IPS DF 6.9 (cell line): ENCODE data around the gene NIPSNAP3A.
"Not testable (repeated sequence)": the region's sequence is repeated elsewhere in the genome, so short reads cannot be mapped to it uniquely, and the experiment has no call there.

Experiments used
- DNase-seq: peaks from one replicate; pipeline ENCODE4 v3.0.0-alpha.2; 2013; ENCODE audit warnings: low read depth, low spot score
- H3K27ac ChIP-seq: one replicate; pipeline ENCODE4 v1.5.1; 2013; ENCODE audit warnings: low read length, control low read depth
- H3K27me3 ChIP-seq: 2 replicates; pipeline ENCODE4 v1.6.1; 2013; ENCODE audit warnings: mild to moderate bottlenecking, low read length; ENCODE audit not compliant: control insufficient read depth, insufficient read depth
- H3K36me3 ChIP-seq: 2 replicates; pipeline ENCODE4 v1.6.1; 2013; ENCODE audit warnings: low read length; ENCODE audit not compliant: control insufficient read depth, insufficient read depth
- H3K4me1 ChIP-seq: 2 replicates; pipeline ENCODE4 v1.6.1; 2013; ENCODE audit warnings: low read length; ENCODE audit not compliant: control insufficient read depth, insufficient read depth
- H3K4me3 ChIP-seq: 2 replicates; pipeline ENCODE4 v1.5.1; 2013; ENCODE audit warnings: mild to moderate bottlenecking, low read length
- H3K9me3 ChIP-seq: 2 replicates; pipeline ENCODE4 v1.6.1; 2013; ENCODE audit warnings: low read length, inconsistent platforms; ENCODE audit not compliant: control insufficient read depth, insufficient read depth
- WGBS: extraction: QIAGEN DNeasy Blood & Tissue Kit; methylation state at CpG from one replicate; pipeline ENCODE4 v1.1.7; 2013; ENCODE audit warnings: mixed read lengths, missing lambda C conversion rate; ENCODE audit not compliant: insufficient read length, insufficient coverage; 5-methylcytosine and 5-hydroxymethylcytosine counted together

NIPSNAP3A gene

DNA sequence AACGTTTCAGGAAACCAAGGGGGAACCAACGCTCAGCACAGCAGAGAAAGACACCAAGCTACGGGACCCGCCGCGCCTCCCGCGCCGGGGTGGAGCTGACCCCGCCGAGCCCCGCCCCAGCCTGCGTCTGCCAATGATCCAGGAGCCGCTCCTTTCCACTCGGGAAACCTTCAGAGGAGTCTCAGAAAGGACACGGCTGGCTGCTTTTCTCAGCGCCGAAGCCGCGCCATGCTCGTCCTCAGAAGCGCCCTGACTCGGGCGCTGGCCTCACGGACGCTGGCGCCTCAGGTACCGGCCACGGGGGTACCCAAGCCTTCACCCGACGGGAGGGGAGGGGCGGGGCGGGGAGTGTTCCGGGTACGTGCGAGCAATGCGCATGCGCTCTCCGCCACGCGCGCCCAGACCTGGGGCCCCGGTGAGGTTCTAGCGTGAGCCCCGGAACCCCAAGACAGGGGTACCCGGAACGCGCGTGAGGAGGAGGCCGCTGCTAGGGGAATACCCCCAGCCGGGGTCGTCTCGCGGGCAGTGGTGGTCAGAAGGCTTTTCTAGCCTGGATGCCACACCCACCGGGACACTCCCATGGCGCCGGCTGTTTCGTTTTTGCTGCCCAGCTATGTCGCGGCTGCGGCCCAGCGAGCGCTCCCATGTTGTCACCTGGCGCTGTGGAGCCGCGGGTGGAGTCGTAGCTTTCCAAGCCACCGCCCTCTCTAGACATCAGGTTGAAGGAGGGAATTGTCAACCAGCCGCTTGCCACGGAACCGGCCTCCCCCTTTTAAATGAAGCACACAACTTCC is at the start of gene NIPSNAP3A:
Gene NIPSNAP3A (plus strand): TSS at position 119 of the 794 bp plus-strand sequence. CDS start 110 bp downstream, at position 229.
- Histone ChIP-seq H3K36me3 (no peaks in the 10 kb centered on the region), H3K4me3 (peak within 1 kb of the TSS; percentile 96), H3K27ac (no peak within 1 kb of the TSS), H3K9me3 (no peaks in the 10 kb centered on the region), H3K4me1 (no peaks in the 10 kb centered on the region), H3K27me3 (no peaks in the 10 kb centered on the region)
- WGBS, result no CpG with 5 or more reads among the region's 71 CpGs
- DNase-seq, result peak; percentile 11

DNA sequence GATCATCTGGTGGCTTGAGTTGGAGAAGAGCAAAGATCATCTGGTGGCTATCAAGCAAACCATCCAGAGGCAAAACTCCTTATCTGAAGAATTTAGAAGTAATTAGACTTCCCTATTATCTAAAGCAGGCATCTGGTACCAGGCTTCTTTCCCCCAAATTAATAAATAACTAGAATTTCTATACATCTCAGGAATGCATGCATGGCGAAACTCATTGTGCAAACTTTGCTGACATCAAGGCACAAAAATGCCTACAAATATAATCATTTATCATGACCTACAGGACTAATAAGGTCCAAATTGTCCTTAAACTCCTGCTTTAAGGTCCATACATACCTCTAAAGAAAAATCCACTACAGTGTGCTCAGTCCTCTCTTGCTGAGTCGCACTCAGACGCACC is 47.2 kb upstream of the NIPSNAP3A start:
- H3K4me3 ChIP-seq, result no peak overlapping the region
- no peaks in the 10 kb centered on the region for H3K4me1 ChIP-seq
- H3K36me3 ChIP-seq, result no peaks in the 10 kb centered on the region
- no peak for DNase-seq
- no peaks in the 10 kb centered on the region for H3K27me3 ChIP-seq
- H3K9me3 ChIP-seq, result no peaks in the 10 kb centered on the region
- no peak overlapping the region for H3K27ac ChIP-seq
- no CpG with 5 or more reads among the region's 3 CpGs for WGBS

DNA sequence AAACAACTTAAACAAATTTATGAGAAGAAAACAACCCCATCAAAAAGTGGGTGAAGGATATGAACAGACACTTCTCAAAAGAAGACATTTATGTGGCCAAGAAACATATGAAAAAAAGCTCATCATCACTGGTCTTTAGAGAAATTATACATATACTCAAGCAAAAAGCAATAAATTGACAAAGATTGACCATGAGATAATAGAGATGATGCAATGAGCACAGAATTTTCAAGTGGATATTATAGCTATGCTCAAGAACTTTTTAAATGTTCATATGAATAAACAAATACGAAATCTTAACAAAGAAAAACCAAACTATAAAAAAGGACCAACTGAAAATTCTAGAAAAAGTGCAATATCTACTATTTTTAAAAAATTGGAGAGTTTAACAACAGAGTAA is 38.7 kb upstream of the NIPSNAP3A start:
- not testable (repeated sequence) for DNase-seq, H3K27me3 ChIP-seq, H3K36me3 ChIP-seq, H3K27ac ChIP-seq, H3K9me3 ChIP-seq, H3K4me3 ChIP-seq, H3K4me1 ChIP-seq
- WGBS, result no CpG with 5 or more reads among the region's 1 CpG

DNA sequence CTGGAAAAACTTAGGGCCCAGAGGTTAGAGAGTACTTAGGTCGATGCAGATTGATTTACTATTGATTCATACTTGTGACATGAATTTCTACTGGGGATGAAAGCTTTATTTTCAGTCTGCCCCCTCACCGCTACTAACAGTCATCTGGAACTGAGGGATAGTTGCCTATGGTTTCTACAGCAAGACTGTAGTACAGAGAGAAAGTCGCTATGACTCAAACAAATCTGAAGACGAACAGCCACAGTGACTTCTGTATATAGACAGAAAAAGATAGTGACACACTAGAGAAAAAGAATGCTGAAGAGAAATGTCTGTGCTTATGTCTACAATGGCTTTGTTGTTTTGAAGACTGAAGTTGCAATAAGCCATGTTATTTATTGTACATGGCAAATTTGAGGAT is 35.9 kb upstream of the NIPSNAP3A start:
- H3K27ac ChIP-seq, result no peak overlapping the region
- no peaks in the 10 kb centered on the region for H3K4me1 ChIP-seq
- H3K27me3 ChIP-seq, result no peaks in the 10 kb centered on the region
- no peak overlapping the region for H3K4me3 ChIP-seq
- no peaks in the 10 kb centered on the region for H3K9me3 ChIP-seq
- no peaks in the 10 kb centered on the region for H3K36me3 ChIP-seq
- no CpG with 5 or more reads among the region's 4 CpGs for WGBS
- DNase-seq, result no peak

DNA sequence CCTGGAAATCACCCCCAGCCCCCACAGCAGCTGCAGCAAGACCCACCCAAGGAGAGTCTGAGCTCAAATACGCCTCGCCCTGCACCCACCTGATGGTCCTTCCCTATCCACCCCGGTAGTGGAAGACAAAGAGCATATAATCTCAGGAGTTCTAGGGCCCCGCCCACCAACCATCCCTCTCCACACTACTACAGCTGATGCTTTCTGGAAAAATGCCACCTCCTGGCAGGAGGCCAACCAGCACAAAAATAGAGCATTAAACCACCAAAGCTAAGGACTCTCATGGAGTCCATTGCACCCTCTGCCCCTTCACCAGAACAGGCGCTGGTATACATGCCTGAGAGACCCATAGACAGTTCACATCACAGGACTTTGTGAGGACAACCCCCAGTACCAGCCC is 22.5 kb upstream of the NIPSNAP3A start:
- no peak for DNase-seq
- WGBS, result no CpG with 5 or more reads among the region's 5 CpGs
- Histone ChIP-seq H3K36me3 (no peaks in the 10 kb centered on the region), H3K4me3 (no peak overlapping the region), H3K4me1 (no peaks in the 10 kb centered on the region), H3K9me3 (no peaks in the 10 kb centered on the region), H3K27ac (no peak overlapping the region), H3K27me3 (no peaks in the 10 kb centered on the region)

DNA sequence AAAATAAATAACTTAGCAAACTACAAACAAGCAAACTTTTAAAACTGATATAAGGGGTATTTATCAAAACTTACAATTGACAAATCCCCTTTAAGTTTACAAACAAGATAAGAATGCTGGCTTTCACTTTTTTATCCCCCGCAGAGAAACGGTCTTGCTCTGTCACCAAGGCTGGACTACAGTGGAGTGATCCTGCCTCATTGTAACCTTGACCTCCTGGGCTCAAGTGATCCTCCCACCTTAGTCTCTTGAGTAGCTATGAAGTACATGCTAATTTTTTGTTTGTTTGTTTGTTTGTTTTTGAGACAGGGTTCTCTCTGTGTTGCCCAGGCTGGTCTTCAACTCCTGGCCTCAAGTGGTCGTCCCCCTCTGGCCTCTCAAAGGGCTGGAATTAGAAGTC is 9.0 kb upstream of the NIPSNAP3A start:
- WGBS, result no CpG with 5 or more reads among the region's 3 CpGs
- no peak overlapping the region for H3K27ac ChIP-seq
- H3K4me1 ChIP-seq, result no peaks in the 10 kb centered on the region
- no peaks in the 10 kb centered on the region for H3K27me3 ChIP-seq
- no peak overlapping the region for H3K4me3 ChIP-seq
- DNase-seq, result no peak
- H3K9me3 ChIP-seq, result no peaks in the 10 kb centered on the region
- H3K36me3 ChIP-seq, result no peaks in the 10 kb centered on the region

DNA sequence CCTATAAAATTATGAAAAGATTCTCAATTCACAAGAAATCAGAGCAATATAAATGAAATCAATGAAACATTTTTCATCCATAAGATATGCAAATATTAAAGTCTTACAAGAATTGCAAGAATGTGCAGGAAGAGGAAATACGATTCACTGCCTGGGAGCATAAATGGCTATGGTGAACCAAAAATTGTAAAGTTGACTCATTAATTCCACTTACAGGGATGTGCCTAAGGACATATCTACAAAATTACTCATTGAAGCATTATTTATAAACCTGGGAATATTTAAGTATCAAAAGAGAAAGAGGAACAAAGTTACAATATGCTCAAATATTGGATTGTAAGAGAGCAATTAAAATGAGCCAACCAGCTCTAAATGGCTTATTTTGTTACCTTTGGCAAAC is 6.9 kb upstream of the NIPSNAP3A start:
- no peak for DNase-seq
- no peak overlapping the region for H3K4me3 ChIP-seq
- WGBS, result no CpG with 5 or more reads among the region's 1 CpG

DNA sequence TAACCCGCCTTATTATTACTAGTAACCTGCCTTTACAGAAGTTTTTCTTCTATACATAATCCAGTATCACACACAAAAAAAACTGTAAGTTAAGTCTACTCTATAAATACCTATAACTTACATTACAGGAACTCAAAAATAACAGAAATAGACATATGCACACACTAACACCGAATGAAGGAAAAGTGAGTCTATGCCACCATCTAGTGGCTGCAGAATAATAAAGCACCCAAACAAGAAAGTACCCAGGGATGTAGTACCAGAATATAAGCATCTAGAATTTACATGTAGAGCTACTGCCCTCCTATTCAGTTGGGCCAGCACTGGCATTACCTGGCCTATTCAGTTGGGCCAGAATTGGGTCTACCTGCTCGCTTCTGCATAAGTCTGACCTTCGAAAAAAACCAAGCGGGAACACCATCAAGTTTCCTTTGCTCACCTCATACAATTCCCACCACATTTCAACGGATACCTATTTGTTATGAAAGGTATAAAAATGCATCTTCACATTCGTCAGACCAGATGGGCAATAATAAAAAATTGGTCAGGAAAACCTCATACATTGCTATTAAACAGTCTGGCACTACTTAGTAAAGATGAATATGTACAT is 4.0 kb upstream of the NIPSNAP3A start:
- WGBS, result no CpG with 5 or more reads among the region's 7 CpGs

More for the DNA sequence above, 6.9 kb upstream of the NIPSNAP3A start:
- H3K36me3 ChIP-seq, result no peaks in the 10 kb centered on the region
- no peaks in the 10 kb centered on the region for H3K9me3 ChIP-seq
- H3K27ac ChIP-seq, result no peak overlapping the region
- no peaks in the 10 kb centered on the region for H3K27me3 ChIP-seq
- no peaks in the 10 kb centered on the region for H3K4me1 ChIP-seq

DNA sequence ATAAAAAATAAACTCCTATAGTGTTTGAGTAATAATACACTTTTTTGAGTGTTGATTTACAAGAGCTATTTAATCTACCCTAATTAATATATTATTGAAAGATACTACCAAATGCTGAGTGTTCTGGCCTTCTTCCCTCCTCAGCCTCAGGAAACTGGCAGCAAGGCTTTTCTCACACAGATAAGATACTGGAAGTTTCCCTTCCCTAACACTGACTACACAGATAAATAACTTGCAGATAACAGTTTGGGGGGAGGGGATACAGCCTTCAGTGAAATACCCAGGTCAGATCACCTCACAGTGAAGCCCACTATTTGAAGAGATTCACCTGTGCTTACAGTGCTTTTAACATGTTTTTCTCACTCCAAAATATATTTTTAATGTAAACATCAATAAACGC is 1.6 kb upstream of the NIPSNAP3A start:
- no peak for DNase-seq
- WGBS, result no CpG with 5 or more reads among the region's 1 CpG
- H3K36me3 ChIP-seq, result no peaks in the 10 kb centered on the region
- H3K27me3 ChIP-seq, result no peaks in the 10 kb centered on the region
- H3K4me3 ChIP-seq, result no peak overlapping the region
- H3K4me1 ChIP-seq, result no peaks in the 10 kb centered on the region
- H3K9me3 ChIP-seq, result no peaks in the 10 kb centered on the region
- H3K27ac ChIP-seq, result no peak overlapping the region

More for the DNA sequence above, 4.0 kb upstream of the NIPSNAP3A start:
- no peaks in the 10 kb centered on the region for H3K36me3 ChIP-seq
- H3K9me3 ChIP-seq, result no peaks in the 10 kb centered on the region
- no peaks in the 10 kb centered on the region for H3K4me1 ChIP-seq
- H3K27me3 ChIP-seq, result no peaks in the 10 kb centered on the region
- DNase-seq, result no peak
- no peak overlapping the region for H3K4me3 ChIP-seq
- H3K27ac ChIP-seq, result no peak overlapping the region

DNA sequence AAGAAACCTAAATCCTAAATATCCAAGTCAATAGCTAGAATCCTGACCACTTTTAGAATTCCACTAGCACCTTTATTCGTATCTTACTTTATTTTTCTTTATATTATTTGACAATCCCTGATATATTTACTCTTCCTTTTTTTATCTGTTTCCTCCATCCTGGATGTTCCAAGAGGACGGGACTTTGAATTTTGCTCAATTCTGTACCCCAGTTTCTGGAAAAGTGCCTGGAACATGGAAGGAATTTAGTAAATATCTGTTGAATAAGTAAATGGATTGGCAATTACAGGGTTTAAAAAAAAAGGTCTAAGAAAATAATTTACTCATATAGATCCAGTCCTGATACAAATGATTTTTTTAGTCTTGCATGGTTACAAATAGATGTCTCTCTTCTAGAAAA is 1.2 kb upstream of the NIPSNAP3A start:
- WGBS, result 100% methylated on average over 1 of the region's 2 CpGs
- no peak for DNase-seq
- Histone ChIP-seq H3K27me3 (no peaks in the 10 kb centered on the region), H3K4me1 (no peaks in the 10 kb centered on the region), H3K9me3 (no peaks in the 10 kb centered on the region), H3K27ac (no peak overlapping the region), H3K4me3 (no peak overlapping the region), H3K36me3 (no peaks in the 10 kb centered on the region)

DNA sequence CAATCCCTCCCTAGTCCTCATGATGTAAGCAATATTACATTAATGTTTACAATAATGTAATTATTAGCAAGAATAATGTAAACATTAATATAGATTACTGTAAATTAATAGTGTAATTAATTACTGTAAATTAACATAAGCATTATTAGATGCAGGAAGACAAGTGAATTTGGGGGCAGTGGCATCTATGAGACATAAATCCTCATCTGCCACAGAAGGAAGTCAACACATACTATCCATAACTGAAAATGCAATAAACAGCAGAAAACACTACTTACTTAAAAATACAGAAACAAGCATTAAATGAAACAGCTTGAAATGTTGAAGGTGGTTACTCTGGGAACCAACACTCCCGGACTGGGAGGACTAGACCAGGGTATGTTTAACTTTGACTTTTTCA is 685 bp upstream of the NIPSNAP3A start:
- Histone ChIP-seq H3K27ac (no peak overlapping the region), H3K27me3 (no peaks in the 10 kb centered on the region), H3K36me3 (no peaks in the 10 kb centered on the region), H3K4me1 (no peaks in the 10 kb centered on the region), H3K9me3 (no peaks in the 10 kb centered on the region), H3K4me3 (peak overlapping the region; percentile 96; the same call in 1 of the 2 replicates)
- no CpG with 5 or more reads among the region's 1 CpG for WGBS
- no peak for DNase-seq
